HL-60/S4 treated with phorbol 12-myristate 13-acetate at 8.2 ng/mL for 4 days and 3 days (cell line): ENCODE results near the gene OR5F1.

Experiments used
- in situ Hi-C: fragments of 300-500 bp; cut with MboI; formaldehyde crosslinking; loops from 2 replicates; pipeline ENCODE4 v1.15.0; 2022; ENCODE audit warnings: low sequenced_read_pairs

The OR5F1 gene

DNA sequence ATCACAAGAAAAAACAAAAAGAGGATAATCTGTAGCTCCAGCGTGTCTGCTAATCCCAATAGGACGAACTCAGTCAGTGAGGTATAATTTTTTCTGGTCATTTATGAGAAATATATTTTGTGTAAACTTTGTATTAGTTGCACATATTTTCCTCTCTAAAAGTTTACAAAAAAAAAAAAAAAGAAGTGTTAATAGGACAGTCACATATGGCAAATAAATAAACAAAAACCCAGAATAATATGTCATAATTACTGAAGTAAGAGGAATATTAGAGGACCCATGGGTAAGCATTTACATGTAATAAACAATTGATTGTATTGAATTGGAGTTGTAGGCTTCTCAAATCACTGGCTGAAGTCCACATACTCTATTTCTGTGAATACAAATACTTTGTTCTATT lies at the start of gene OR5F1:
OR5F1 (minus strand) TSS at position 101 of the 400 bp plus-strand sequence; CDS start at position 101, 0 bp downstream.
- in situ Hi-C loops: no loop called here

DNA sequence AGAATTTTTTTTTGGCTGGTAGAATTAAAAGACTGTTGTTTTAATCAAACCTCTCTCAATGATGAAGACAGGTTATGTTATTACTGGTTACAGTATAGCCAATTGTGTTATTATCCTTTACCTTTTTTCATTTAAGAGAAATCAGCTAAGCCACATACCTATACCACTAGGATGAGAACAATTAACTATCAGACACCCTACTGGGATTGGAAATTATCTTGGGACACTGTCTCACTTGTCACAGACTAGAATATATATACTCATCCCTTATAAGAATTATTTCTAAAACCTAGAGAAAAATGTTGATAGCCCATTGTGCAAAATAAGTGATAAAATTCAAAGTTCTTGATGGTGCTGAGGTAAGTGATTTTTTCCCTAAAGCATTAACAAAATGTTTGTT lies 32.9 kb upstream of the OR5F1 start, which contains the start of gene OR5AS1:
OR5AS1 (plus strand) TSS at position 301 of the 400 bp plus-strand sequence. CDS start 2,765 bp downstream, outside the sequence.
- in situ Hi-C loops: no loop called here

GRCh38 chr11:56013805-56014204 lies 19.4 kb upstream of the OR5F1 start:
- in situ Hi-C loops: no loop called here

DNA sequence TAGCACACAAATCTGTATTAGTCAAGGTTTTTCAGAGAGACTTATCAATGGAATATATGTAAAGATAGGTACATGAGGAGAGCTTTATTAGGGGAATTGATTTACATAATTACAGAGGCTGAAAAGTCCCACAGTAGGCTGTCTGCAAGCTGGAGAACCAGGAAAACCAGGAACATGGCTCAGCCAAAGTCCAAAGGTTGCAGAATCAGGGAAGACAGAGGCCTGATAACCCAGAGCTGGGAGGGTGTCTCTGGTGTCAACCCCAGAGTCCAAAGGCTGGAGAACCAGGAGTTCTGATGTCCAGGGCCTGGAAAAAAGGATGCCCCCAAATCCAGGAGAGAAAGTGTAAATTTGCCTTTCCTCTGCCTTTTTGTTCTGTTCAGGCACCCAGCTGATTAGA lies 16.3 kb upstream of the OR5F1 start:
- in situ Hi-C loops: no loop called here

DNA sequence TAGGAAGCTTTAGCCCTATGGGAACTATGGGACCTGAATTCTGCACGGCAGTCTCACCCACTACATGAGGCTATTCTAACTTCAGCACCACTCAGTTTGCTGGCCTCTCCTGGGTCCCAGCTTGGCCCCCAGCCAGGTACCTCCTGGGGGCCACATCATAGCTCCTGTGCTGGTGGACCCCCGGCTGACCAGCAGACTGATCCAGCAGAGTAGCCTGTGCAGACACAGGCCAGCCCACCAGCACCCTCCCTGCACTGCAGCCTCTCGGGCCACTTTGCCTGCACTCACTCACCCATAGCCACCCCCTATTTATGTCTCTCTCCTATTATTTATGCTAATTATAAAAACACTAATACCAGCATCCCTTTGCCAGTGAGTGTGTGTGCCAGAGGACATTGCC lies 23.5 kb downstream of the OR5F1 start:
- in situ Hi-C loops: no loop called here

GRCh38 chr11:55969845-55970244 lies 24.6 kb downstream of the OR5F1 start, which contains the start of gene OR10AG1:
Gene OR10AG1 (minus strand): TSS chr11:55969945. CDS start chr11:55969907, 38 bp downstream.
- in situ Hi-C loops: no loop called here

GRCh38 chr11:55967914-55968313 lies 26.5 kb downstream of the OR5F1 start:
- in situ Hi-C loops: no loop called here

DNA sequence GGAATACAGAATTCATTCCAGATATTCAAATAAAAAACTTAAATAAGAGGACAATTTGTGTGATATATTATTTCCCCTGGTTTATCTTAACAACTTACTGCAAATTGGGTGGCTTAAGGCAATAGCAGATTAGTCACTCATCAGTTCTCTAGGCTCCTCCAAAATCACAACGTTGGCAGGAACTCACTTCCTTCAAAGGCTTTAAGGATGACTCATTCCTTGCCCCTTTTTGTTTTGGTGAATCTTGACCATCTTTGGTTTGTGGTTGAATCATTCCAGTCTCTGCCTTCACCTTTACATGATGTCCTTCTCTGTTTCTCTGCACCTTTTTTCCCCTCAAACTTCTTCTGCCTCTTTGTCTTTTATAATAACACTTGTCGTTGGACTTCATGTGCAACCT lies 28.0 kb downstream of the OR5F1 start:
- in situ Hi-C loops: no loop called here

GRCh38 chr11:55956521-55956920 lies 37.9 kb downstream of the OR5F1 start:
- in situ Hi-C loops: no loop called here

DNA sequence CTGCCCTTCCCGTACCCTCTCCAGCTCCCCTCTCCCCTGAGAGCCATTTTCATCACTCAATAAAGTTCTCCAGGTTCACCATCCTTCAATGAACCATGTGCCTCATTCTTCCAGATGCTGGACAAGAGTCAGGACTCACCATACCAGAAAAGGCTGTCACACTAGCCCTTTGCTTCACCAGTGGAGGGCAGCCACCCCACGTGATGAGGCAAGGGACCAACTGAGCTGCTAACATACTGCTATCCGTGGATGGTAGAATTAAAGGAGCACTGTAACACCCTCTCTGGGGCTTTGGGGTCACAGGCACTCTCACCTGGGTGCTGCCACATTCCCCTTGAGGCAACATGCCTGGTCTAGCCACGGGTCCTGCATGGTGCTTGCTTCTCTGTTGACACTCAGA lies 45.1 kb downstream of the OR5F1 start:
- in situ Hi-C loops: no loop called here
